MCF 10A (cell line): ENCODE results near the gene ASAH2B. TPM values are rescaled to one million over a fixed set of nuclear protein-coding genes. Genes with fewer than 3 reads are reported as not detected.
"Not testable (repeated sequence)": the region's sequence is repeated elsewhere in the genome, so short reads cannot be mapped to it uniquely, and the experiment has no call there.

Source experiments
- BruUV-seq: library from RNA; stranded (reverse); fragments of 400-500 nt; replicated peaks from 2 replicates; lab custom pipeline; 2021; lab: Mats Ljungman, UMichigan
- CTCF ChIA-PET: fragments of 300-600 bp; sonication (Branson Sonifier 250); formaldehyde crosslinking; extraction: SDS; loops from one replicate; lab custom pipeline; 2021; ENCODE audit warnings: antibody characterized with exemption, inconsistent platforms; lab: Yijun Ruan, JAX
- POLR2A ChIA-PET: fragments of 300-600, 350-650 bp; sonication (Branson Sonifier 250); formaldehyde crosslinking; extraction: SDS; loops from one replicate; lab custom pipeline; 2020; ENCODE audit warnings: antibody characterized with exemption, inconsistent platforms; lab: Yijun Ruan, JAX
- DNase-seq: peaks from one replicate; pipeline ENCODE4 v3.0.0-alpha.2; 2018; ENCODE audit not compliant: unreplicated experiment
- H3K27ac Mint-ChIP-seq: one replicate; pipeline ENCODE4 v1.8.0; 2022; ENCODE audit warnings: mild to moderate bottlenecking, low read depth, mixed read lengths; ENCODE audit not compliant: unreplicated experiment
- H3K27me3 Mint-ChIP-seq: one replicate; pipeline ENCODE4 v1.8.0; 2022; ENCODE audit warnings: mixed read lengths; ENCODE audit not compliant: insufficient read depth, unreplicated experiment
- H3K36me3 Mint-ChIP-seq: one replicate; pipeline ENCODE4 v1.8.0; 2022; ENCODE audit warnings: mild to moderate bottlenecking, moderate library complexity, mixed read lengths; ENCODE audit not compliant: insufficient read depth, unreplicated experiment
- H3K4me1 Mint-ChIP-seq: one replicate; pipeline ENCODE4 v1.8.0; 2022; ENCODE audit warnings: mixed read lengths; ENCODE audit not compliant: insufficient read depth, unreplicated experiment
- H3K4me3 Mint-ChIP-seq: one replicate; pipeline ENCODE4 v1.8.0; 2022; ENCODE audit warnings: mild to moderate bottlenecking, moderate library complexity, mixed read lengths; ENCODE audit not compliant: unreplicated experiment
- H3K9me3 Mint-ChIP-seq: one replicate; pipeline ENCODE4 v1.8.0; 2022; ENCODE audit warnings: mixed read lengths; ENCODE audit not compliant: unreplicated experiment
- intact Hi-C: fragments of 100-400 bp; cut with micrococcal nuclease; formaldehyde crosslinking; loops from 2 replicates; pipeline ENCODE4 v1.14.1; 2022
- total RNA-seq: library from RNA; stranded (reverse); gene quantifications from 2 replicates; pipeline ENCODE4 v1.2.3, GENCODE V29; 2022
- TF ChIP-seq, protein P1 (sequence below): fragments of 200-600 bp; IDR thresholded peaks from one replicate; pipeline ENCODE4 v1.8.0; 2022; ENCODE audit warnings: antibody characterized with exemption, mild to moderate bottlenecking; ENCODE audit not compliant: unreplicated experiment

Gene ASAH2B
- total RNA-seq, 1 experiment from 2014 or later: 7.2 TPM

- DNase-seq, H3K4me1 Mint-ChIP-seq, H3K9me3 Mint-ChIP-seq, intact Hi-C loops, H3K27ac Mint-ChIP-seq, CTCF ChIA-PET, H3K4me3 Mint-ChIP-seq, BruUV-seq, POLR2A ChIA-PET, H3K36me3 Mint-ChIP-seq: not testable (repeated sequence)
- H3K27me3 Mint-ChIP-seq: peaks cover 75% of the 10 kb centered on the region
Measured at GRCh38 chr10:50728112-50728511, 11.6 kb upstream of the ASAH2B start.

- peak overlapping the region; percentile 97 for H3K4me3 Mint-ChIP-seq
- H3K36me3 Mint-ChIP-seq, BruUV-seq, H3K9me3 Mint-ChIP-seq, H3K4me1 Mint-ChIP-seq, DNase-seq, CTCF ChIA-PET: not testable (repeated sequence)
- POLR2A ChIA-PET: interaction anchor here (0.6 to 1.0 kb wide), 5 partner anchors 150 to 1859 kb away, joined by 3 to 4 read pairs (median 3); no protein-coding TSS in a partner anchor
- intact Hi-C loops: loop anchor here (10.0 kb wide), 1 partner anchor 114 kb away; the partner anchor contains the start of gene SGMS1
- peak overlapping the region; percentile 97 for H3K27ac Mint-ChIP-seq
- H3K27me3 Mint-ChIP-seq: peaks cover 41% of the 10 kb centered on the region
Measured at GRCh38 chr10:50738987-50739617, 634 bp upstream of the ASAH2B start.

GRCh38 chr10:50740293-50740648 is 535 bp downstream of the ASAH2B start:
- POLR2A ChIA-PET: interaction anchor here (0.6 to 1.8 kb wide), 3 partner anchors 115 to 1080 kb away, joined by 3 to 9 read pairs (median 4); no protein-coding TSS in a partner anchor
- BruUV-seq: TSS peak; percentile 53
- peak overlapping the region; percentile 97 for H3K27ac Mint-ChIP-seq
- H3K4me1 Mint-ChIP-seq: no peaks in the 10 kb centered on the region
- H3K4me3 Mint-ChIP-seq: peak overlapping the region; percentile 97
- DNase-seq: peak; percentile 51
- TF ChIP-seq, protein P1, sequence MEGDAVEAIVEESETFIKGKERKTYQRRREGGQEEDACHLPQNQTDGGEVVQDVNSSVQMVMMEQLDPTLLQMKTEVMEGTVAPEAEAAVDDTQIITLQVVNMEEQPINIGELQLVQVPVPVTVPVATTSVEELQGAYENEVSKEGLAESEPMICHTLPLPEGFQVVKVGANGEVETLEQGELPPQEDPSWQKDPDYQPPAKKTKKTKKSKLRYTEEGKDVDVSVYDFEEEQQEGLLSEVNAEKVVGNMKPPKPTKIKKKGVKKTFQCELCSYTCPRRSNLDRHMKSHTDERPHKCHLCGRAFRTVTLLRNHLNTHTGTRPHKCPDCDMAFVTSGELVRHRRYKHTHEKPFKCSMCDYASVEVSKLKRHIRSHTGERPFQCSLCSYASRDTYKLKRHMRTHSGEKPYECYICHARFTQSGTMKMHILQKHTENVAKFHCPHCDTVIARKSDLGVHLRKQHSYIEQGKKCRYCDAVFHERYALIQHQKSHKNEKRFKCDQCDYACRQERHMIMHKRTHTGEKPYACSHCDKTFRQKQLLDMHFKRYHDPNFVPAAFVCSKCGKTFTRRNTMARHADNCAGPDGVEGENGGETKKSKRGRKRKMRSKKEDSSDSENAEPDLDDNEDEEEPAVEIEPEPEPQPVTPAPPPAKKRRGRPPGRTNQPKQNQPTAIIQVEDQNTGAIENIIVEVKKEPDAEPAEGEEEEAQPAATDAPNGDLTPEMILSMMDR: no peak
- CTCF ChIA-PET: interaction anchor here (0.6 to 0.7 kb wide), 3 partner anchors 116 to 193 kb away, joined by 3 to 4 read pairs (median 3); no protein-coding TSS in a partner anchor
- intact Hi-C loops: no loop called here
- no peaks in the 10 kb centered on the region for H3K9me3 Mint-ChIP-seq
- peaks cover 30% of the 10 kb centered on the region for H3K27me3 Mint-ChIP-seq
- no peaks in the 10 kb centered on the region for H3K36me3 Mint-ChIP-seq

GRCh38 chr10:50742820-50743219 is 3.1 kb downstream of the ASAH2B start:
- POLR2A ChIA-PET, CTCF ChIA-PET, H3K4me3 Mint-ChIP-seq, H3K27me3 Mint-ChIP-seq, DNase-seq, H3K9me3 Mint-ChIP-seq, H3K4me1 Mint-ChIP-seq, BruUV-seq, intact Hi-C loops, H3K36me3 Mint-ChIP-seq, H3K27ac Mint-ChIP-seq: not testable (repeated sequence)

- H3K4me1 Mint-ChIP-seq, H3K27me3 Mint-ChIP-seq, intact Hi-C loops, POLR2A ChIA-PET, H3K36me3 Mint-ChIP-seq, DNase-seq, CTCF ChIA-PET, H3K4me3 Mint-ChIP-seq, BruUV-seq, H3K9me3 Mint-ChIP-seq, H3K27ac Mint-ChIP-seq: not testable (repeated sequence)
Measured at GRCh38 chr10:50766774-50767513, 27.2 kb downstream of the ASAH2B start.

- H3K4me1 Mint-ChIP-seq, H3K27ac Mint-ChIP-seq, H3K4me3 Mint-ChIP-seq, H3K36me3 Mint-ChIP-seq, H3K27me3 Mint-ChIP-seq, CTCF ChIA-PET, BruUV-seq, DNase-seq, H3K9me3 Mint-ChIP-seq, POLR2A ChIA-PET, intact Hi-C loops: not testable (repeated sequence)
Measured at GRCh38 chr10:50772042-50772441, 32.3 kb downstream of the ASAH2B start.

DNA sequence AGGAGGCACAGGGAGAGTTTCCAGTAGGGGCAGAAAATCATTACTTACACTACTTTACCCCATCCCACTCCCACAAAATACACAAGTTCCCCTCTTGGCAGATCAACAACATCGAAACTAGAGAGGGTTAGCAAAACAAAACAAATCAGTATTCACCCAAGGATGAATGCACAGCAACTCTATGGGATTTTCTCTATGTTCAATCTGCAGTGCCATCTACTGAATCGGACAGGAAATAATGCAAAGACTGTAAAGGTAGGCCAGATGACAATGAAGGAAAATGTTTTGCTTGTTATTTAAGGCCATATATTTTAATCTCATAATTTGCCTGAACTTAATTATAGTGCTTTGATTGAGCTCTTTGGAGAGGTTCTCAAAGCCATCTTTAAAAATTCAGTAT is 35.1 kb downstream of the ASAH2B start:
- DNase-seq, H3K27ac Mint-ChIP-seq, H3K27me3 Mint-ChIP-seq, H3K4me1 Mint-ChIP-seq, H3K36me3 Mint-ChIP-seq, intact Hi-C loops, BruUV-seq, H3K4me3 Mint-ChIP-seq, H3K9me3 Mint-ChIP-seq, CTCF ChIA-PET, POLR2A ChIA-PET: not testable (repeated sequence)

DNA sequence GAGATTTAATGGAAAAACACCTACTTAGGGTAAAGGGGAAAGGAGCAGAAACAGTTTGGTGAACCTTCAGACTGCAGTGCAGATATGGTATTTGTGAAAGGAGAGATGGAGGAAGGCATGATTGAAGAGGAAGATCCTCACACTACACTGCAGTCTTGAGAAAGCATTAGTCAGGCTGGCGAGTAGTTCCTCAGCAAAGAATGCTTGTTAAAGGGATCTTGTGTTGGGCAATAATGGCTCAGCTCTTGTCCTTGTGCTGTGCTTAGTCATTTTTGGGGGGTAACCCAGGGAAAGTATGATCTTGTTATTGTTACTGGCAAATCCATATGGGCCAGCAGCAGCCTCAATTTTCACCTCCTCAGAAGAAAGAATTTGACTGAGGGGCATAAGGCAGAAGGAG is 40.3 kb downstream of the ASAH2B start:
- H3K9me3 Mint-ChIP-seq, BruUV-seq, H3K4me1 Mint-ChIP-seq, intact Hi-C loops, H3K27ac Mint-ChIP-seq, H3K4me3 Mint-ChIP-seq, H3K36me3 Mint-ChIP-seq, POLR2A ChIA-PET, H3K27me3 Mint-ChIP-seq: not testable (repeated sequence)
- CTCF ChIA-PET: interaction anchor here (0.6 kb wide), 1 partner anchor 369 kb away, joined by 3 read pairs; no protein-coding TSS in a partner anchor
- peak; percentile 27 for DNase-seq
